Smooth muscle cell (in vitro differentiated cells): Measurements from ENCODE around the gene SGCD. TPM values are rescaled to one million over a fixed set of nuclear protein-coding genes. Genes with fewer than 3 reads are reported as not detected.

ENCODE experiments used
- DNase-seq: peaks from one replicate; lab custom pipeline; 2025; ENCODE audit not compliant: unreplicated experiment; lab: John Stamatoyannopoulos, UW
- H2AFZ ChIP-seq: fragments of 200-600 bp; sonication (generic); 2 replicates; pipeline ENCODE4 v1.6.0; 2016; ENCODE audit warnings: antibody characterized with exemption, low read depth, mild to moderate bottlenecking
- H3F3A ChIP-seq: fragments of 200-600 bp; sonication (generic); 2 replicates; pipeline ENCODE4 v1.6.0; 2017; ENCODE audit warnings: antibody characterized with exemption, low read depth
- H3K27ac ChIP-seq: fragments of 200-600 bp; sonication (generic); 2 replicates; pipeline ENCODE4 v1.5.1; 2016; ENCODE audit warnings: low read depth, mild to moderate bottlenecking
- H3K27me3 ChIP-seq: fragments of 200-600 bp; sonication (generic); 2 replicates; pipeline ENCODE4 v1.6.1; 2016; ENCODE audit warnings: low read depth, mild to moderate bottlenecking
- H3K36me3 ChIP-seq: fragments of 200-600 bp; sonication (generic); 2 replicates; pipeline ENCODE4 v1.5.1; 2016; ENCODE audit warnings: low read depth
- H3K4me1 ChIP-seq: fragments of 200-600 bp; sonication (generic); 2 replicates; pipeline ENCODE4 v1.5.1; 2016; ENCODE audit warnings: low read depth
- H3K4me2 ChIP-seq: fragments of 200-600 bp; sonication (generic); 2 replicates; pipeline ENCODE4 v1.6.0; 2016; ENCODE audit warnings: mild to moderate bottlenecking
- H3K4me3 ChIP-seq: fragments of 200-600 bp; sonication (generic); 2 replicates; pipeline ENCODE4 v1.5.1; 2016; ENCODE audit warnings: mild to moderate bottlenecking
- H3K79me2 ChIP-seq: fragments of 200-600 bp; sonication (generic); 2 replicates; pipeline ENCODE4 v1.6.0; 2016; ENCODE audit warnings: low read depth, mild to moderate bottlenecking
- H3K9ac ChIP-seq: fragments of 200-600 bp; sonication (generic); 2 replicates; pipeline ENCODE4 v1.6.0; 2016; ENCODE audit warnings: low read depth
- H3K9me3 ChIP-seq: fragments of 200-600 bp; sonication (generic); replicated peaks from 2 replicates; pipeline ENCODE4 v1.5.1; 2016; ENCODE audit warnings: low read depth
- H4K20me1 ChIP-seq: fragments of 200-600 bp; sonication (generic); 2 replicates; pipeline ENCODE4 v1.6.0; 2016; ENCODE audit warnings: low read depth
- WGBS: methylation state at CpG from one replicate; pipeline ENCODE4 v1.1.7; 2016; ENCODE audit warnings: low lambda C conversion rate; 5-methylcytosine and 5-hydroxymethylcytosine counted together
- polyA plus RNA-seq: library from polyadenylated mRNA; unstranded; fragments of >200 nt; fragmentation: Nextera tagmentation; extraction: Ambion mirVana; gene quantifications from 2 replicates; pipeline ENCODE4 v1.2.1, GENCODE V29; 2016
- total RNA-seq: library from RNA; depleted of rRNA; stranded (reverse); fragments of >200 nt; gene quantifications from 2 replicates; pipeline ENCODE4 v1.2.3, GENCODE V29; 2014
- TF ChIP-seq, protein P1 (sequence below): fragments of 200-600 bp; sonication (generic); IDR thresholded peaks from 2 replicates; pipeline ENCODE4 v1.5.1; 2017; ENCODE audit warnings: borderline replicate concordance, mild to moderate bottlenecking, antibody characterized with exemption; ENCODE audit not compliant: insufficient read depth, poor library complexity, severe bottlenecking

SGCD gene
- total and polyA plus RNA-seq, 2 experiments from 2014 or later: 1.6 to 3.5 TPM

DNA sequence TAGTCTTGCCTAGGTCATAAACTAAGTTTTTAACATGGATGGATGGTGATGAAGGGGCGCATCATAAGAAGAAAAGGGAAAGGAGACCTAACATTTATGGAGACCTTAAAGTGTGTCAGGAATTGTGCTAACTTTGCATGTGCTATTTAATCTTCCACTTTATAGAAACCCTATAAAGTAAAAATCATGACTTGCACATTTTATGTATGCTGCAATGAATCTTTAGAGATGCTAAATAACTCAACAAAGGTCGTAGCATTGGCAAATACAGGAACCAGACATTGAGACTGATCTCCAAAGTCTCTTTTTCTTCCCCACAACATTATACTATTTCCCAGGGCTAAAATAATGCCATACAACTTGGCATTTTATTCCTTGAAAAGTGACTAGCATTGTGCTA, 214.6 kb downstream of the SGCD start:
- no peaks in the 10 kb centered on the region for H3K79me2 ChIP-seq
- TF ChIP-seq, protein P1, sequence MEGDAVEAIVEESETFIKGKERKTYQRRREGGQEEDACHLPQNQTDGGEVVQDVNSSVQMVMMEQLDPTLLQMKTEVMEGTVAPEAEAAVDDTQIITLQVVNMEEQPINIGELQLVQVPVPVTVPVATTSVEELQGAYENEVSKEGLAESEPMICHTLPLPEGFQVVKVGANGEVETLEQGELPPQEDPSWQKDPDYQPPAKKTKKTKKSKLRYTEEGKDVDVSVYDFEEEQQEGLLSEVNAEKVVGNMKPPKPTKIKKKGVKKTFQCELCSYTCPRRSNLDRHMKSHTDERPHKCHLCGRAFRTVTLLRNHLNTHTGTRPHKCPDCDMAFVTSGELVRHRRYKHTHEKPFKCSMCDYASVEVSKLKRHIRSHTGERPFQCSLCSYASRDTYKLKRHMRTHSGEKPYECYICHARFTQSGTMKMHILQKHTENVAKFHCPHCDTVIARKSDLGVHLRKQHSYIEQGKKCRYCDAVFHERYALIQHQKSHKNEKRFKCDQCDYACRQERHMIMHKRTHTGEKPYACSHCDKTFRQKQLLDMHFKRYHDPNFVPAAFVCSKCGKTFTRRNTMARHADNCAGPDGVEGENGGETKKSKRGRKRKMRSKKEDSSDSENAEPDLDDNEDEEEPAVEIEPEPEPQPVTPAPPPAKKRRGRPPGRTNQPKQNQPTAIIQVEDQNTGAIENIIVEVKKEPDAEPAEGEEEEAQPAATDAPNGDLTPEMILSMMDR: no peak
- H4K20me1 ChIP-seq: no peaks in the 10 kb centered on the region
- H3F3A ChIP-seq: no peaks in the 10 kb centered on the region
- no peaks in the 10 kb centered on the region for H3K36me3 ChIP-seq
- 96% methylated on average over 2 of the region's 2 CpGs for whole genome bisulfite sequencing
- H2AFZ ChIP-seq: no peak overlapping the region
- no peak for DNase-seq
- H3K4me3 ChIP-seq: no peak overlapping the region
- no peak overlapping the region for H3K9ac ChIP-seq
- no peaks in the 10 kb centered on the region for H3K4me1 ChIP-seq
- H3K27ac ChIP-seq: no peak overlapping the region
- H3K27me3 ChIP-seq: peaks cover 38% of the 10 kb centered on the region
- H3K9me3 ChIP-seq: no peaks in the 10 kb centered on the region
- H3K4me2 ChIP-seq: no peak overlapping the region

GRCh38 chr5:156543348-156544145, 216.6 kb downstream of the SGCD start:
- no peak overlapping the region for H3K9ac ChIP-seq
- no peak overlapping the region for H2AFZ ChIP-seq
- no peaks in the 10 kb centered on the region for H4K20me1 ChIP-seq
- H3K27me3 ChIP-seq: peaks cover 45% of the 10 kb centered on the region
- no peak overlapping the region for H3K4me2 ChIP-seq
- H3K4me1 ChIP-seq: no peaks in the 10 kb centered on the region
- TF ChIP-seq, protein P1: no peak
- no peak for DNase-seq
- no peaks in the 10 kb centered on the region for H3K36me3 ChIP-seq
- no peak overlapping the region for H3K27ac ChIP-seq
- 46% methylated on average over 5 of the region's 5 CpGs for WGBS
- H3K4me3 ChIP-seq: no peak overlapping the region
- H3F3A ChIP-seq: no peaks in the 10 kb centered on the region
- no peaks in the 10 kb centered on the region for H3K9me3 ChIP-seq
- H3K79me2 ChIP-seq: no peaks in the 10 kb centered on the region

- Histone ChIP-seq H3K79me2 (no peaks in the 10 kb centered on the region), H3K9me3 (no peaks in the 10 kb centered on the region), H3K4me1 (no peaks in the 10 kb centered on the region), H3K4me3 (no peak overlapping the region), H3K36me3 (no peaks in the 10 kb centered on the region), H2AFZ (no peak overlapping the region), H3F3A (no peaks in the 10 kb centered on the region), H3K27me3 (peaks cover 31% of the 10 kb centered on the region), H4K20me1 (no peaks in the 10 kb centered on the region), H3K27ac (no peak overlapping the region), H3K9ac (no peak overlapping the region), H3K4me2 (no peak overlapping the region)
- no peak for DNase-seq
- WGBS: 85% methylated on average over 3 of the region's 3 CpGs
- TF ChIP-seq, protein P1: no peak
Observed at GRCh38 chr5:156552855-156553358, 225.9 kb downstream of the SGCD start.
